ENCODE measurements around the gene CACNB4. TPM values are rescaled to one million over a fixed set of nuclear protein-coding genes. Genes with fewer than 3 reads are reported as not detected.

CACNB4 gene
- total and polyA plus RNA-seq, 2 of the 4 experiments (the other 2 are of a cell fraction): 0.12 to 0.36 TPM

DNA sequence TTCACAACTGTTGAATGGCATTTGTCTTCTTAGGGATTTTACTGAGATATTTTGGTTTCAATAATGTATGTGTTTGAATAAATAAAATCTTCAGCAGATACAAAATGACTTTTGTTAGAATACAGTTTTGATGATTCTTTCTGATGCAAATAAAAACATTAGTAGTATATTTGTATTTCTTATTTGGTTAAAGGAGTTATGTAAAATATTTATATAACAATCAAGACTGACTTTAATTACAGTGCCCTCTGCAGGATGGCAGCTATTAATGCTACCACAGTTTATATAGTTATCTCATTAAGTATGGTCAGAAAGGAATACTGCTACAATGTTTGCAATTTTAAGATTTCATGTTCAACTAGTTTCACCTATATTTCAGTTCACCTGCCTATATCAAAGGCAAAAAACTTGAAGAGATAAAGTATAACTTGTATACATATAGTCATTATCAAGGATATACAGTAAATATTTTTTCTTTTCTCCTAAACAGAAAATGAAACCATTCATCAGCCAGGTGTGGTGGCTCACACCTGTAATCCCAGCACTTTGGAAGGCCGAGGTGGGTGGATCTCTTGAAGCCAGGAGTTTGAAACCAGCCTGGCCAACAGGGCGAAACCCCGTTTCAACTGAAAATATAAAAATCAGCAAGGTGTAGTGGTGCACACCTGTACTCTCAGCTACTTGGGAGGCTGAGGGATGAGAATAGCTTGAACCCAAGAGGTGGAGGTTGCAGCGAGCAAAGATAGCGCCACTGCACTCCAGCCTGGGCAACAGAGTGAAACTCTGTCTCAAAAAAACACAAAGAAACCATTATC is 290.4 kb downstream of the CACNB4 start:
- in situ Hi-C loops (cut with MboI; ENCODE audit: low sequenced_read_pairs) (no loop called here), dilution Hi-C loops (cut with HindIII; ENCODE audit: low sequenced_read_pairs, unreplicated experiment) (no loop called here), intact Hi-C loops (cut with micrococcal nuclease) (no loop called here)
- TF ChIP-seq ELK1 (IDR thresholded peaks at IDR 0.05; ENCODE audit: borderline replicate concordance, low read depth, low read length) (no peak), MAZ (IDR thresholded peaks at IDR 0.05; ENCODE audit: borderline replicate concordance, low read depth, low read length) (no peak), RFX5 (IDR thresholded peaks at IDR 0.05; ENCODE audit: low read depth, low read length) (0 out of 2 replicates have a peak, but pooled peaks have one; percentile 13), RAD21 (IDR thresholded peaks at IDR 0.05; ENCODE audit: low read length) (peak; percentile 43), USF2 (IDR thresholded peaks at IDR 0.05; ENCODE audit: low read depth, low read length) (no peak), CHD1 (IDR thresholded peaks at IDR 0.05; ENCODE audit: low read depth, low read length) (no peak), RCOR1 (IDR thresholded peaks at IDR 0.05; ENCODE audit: insufficient replicate concordance, low read length) (no peak), MAFK (IDR thresholded peaks at IDR 0.05; ENCODE audit: low read depth, low read length) (no peak), SMC3 (IDR thresholded peaks at IDR 0.05; ENCODE audit: low read depth, low read length) (peak; percentile 52; the same call in 1 of the 2 replicates), POLR2A (IDR thresholded peaks at IDR 0.05; ENCODE audit: low read depth, low read length) (no peak), NFE2L2 (IDR thresholded peaks at IDR 0.05; ENCODE audit: low read depth, low read length) (no peak)
- TF ChIP-seq, protein P1, sequence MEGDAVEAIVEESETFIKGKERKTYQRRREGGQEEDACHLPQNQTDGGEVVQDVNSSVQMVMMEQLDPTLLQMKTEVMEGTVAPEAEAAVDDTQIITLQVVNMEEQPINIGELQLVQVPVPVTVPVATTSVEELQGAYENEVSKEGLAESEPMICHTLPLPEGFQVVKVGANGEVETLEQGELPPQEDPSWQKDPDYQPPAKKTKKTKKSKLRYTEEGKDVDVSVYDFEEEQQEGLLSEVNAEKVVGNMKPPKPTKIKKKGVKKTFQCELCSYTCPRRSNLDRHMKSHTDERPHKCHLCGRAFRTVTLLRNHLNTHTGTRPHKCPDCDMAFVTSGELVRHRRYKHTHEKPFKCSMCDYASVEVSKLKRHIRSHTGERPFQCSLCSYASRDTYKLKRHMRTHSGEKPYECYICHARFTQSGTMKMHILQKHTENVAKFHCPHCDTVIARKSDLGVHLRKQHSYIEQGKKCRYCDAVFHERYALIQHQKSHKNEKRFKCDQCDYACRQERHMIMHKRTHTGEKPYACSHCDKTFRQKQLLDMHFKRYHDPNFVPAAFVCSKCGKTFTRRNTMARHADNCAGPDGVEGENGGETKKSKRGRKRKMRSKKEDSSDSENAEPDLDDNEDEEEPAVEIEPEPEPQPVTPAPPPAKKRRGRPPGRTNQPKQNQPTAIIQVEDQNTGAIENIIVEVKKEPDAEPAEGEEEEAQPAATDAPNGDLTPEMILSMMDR (conservative IDR thresholded peaks at IDR 0.05; ENCODE audit: low read depth, low read length): peak; percentile 61
- Histone ChIP-seq H3K27ac (ENCODE audit: insufficient read depth, low read length) (no peak overlapping the region), H4K20me1 (ENCODE audit: insufficient read depth, low read length) (no peaks in the 10 kb centered on the region), H3K9me3 (ENCODE audit: control insufficient read depth, insufficient read depth, low read length) (no peaks in the 10 kb centered on the region), H2BK120ac (ENCODE audit: low read depth, low read length) (no peak overlapping the region), H2AFZ (replicated peaks; ENCODE audit: low read length, poor library complexity) (no peak overlapping the region), H3K36me3 (ENCODE audit: control insufficient read depth, insufficient read depth, low read length) (peaks cover 10% of the 10 kb centered on the region), H3K4ac (ENCODE audit: low read depth, low read length) (no peak overlapping the region), H3K18ac (ENCODE audit: low read depth, low read length) (no peak overlapping the region), H4K8ac (ENCODE audit: low read depth in 2 of 2, low read length in 2 of 2) (no peak overlapping the region), H3K79me1 (ENCODE audit: low read depth in 1 of 2, low read length in 2 of 2) (peaks cover 7 to 8% of the 10 kb centered on the region in 2 experiments; a peak in 3 of 4 replicates), H4K5ac (ENCODE audit: low read depth, low read length) (no peak overlapping the region), H2BK15ac (ENCODE audit: low read depth, low read length) (no peak overlapping the region), H4K91ac (ENCODE audit: insufficient read depth, low read depth, low read length) (no peak overlapping the region), H2BK5ac (ENCODE audit: low read depth, low read length, poor library complexity, severe bottlenecking) (no peak overlapping the region), H3K27me3 (ENCODE audit: control insufficient read depth, insufficient read depth, low read length) (no peaks in the 10 kb centered on the region), H3K9me1 (ENCODE audit: insufficient read depth, low read length) (no peaks in the 10 kb centered on the region; the same call in 1 of the 2 replicates), H3K23ac (ENCODE audit: low read depth, low read length) (no peak overlapping the region), H3K14ac (replicated peaks; ENCODE audit: low read depth, low read length) (no peak overlapping the region), H2AK5ac (ENCODE audit: low read depth, low read length) (no peak overlapping the region), H3K4me3 (ENCODE audit: insufficient read depth, low read depth, low read length) (no peak overlapping the region), H2AK9ac (replicated peaks; ENCODE audit: low read depth, low read length, poor library complexity) (no peak overlapping the region), H3K4me2 (ENCODE audit: low read depth, low read length) (no peak overlapping the region), H2BK20ac (ENCODE audit: low read depth, low read length) (no peak overlapping the region), H3K56ac (ENCODE audit: extremely low read depth, insufficient read depth, low read length) (no peak overlapping the region), H3K9ac (ENCODE audit: low read depth, low read length) (no peak overlapping the region), H3K4me1 (ENCODE audit: control insufficient read depth, insufficient read depth, low read length) (no peaks in the 10 kb centered on the region)
- ChIA-PET POLR2A (ENCODE audit: unreplicated experiment) (no interaction called here), CTCF (interaction anchor here (1.1 kb wide), 1 partner anchor 217 kb away, joined by 3 read pairs; no protein-coding TSS in a partner anchor)
- no TSS peak for BruUV-seq (replicated peaks)
- DNase-seq: peak; percentile 43
- WGBS, 2 experiments (ENCODE audit: extremely low coverage in 2 of 2, insufficient read length in 1 of 2): no CpG with 5 or more reads among the region's 5 CpGs
- peak; percentile 72 for ATAC-seq (ENCODE audit: low read depth)
